ENCODE data around the gene PAWR.

GRCh38 chr12:79678306-79678705 lies 12.5 kb downstream of the PAWR start:
- TF ChIP-seq ZNF331 (CRISPR knock-in tag; IDR thresholded peaks at IDR 0.05; ENCODE audit: low read depth) (no peak), CTCF (conservative IDR thresholded peaks at IDR 0.05; ENCODE audit: low read depth in 2 of 2) (no peak), JUNB (IDR thresholded peaks at IDR 0.05; ENCODE audit: unreplicated experiment) (no peak), POLR2AphosphoS5 (IDR thresholded peaks at IDR 0.05; ENCODE audit: low read depth) (no peak), EZH2 (IDR thresholded peaks at IDR 0.05; ENCODE audit: low read depth, unreplicated experiment) (no peak), CREB1 (CRISPR knock-in tag; IDR thresholded peaks at IDR 0.05; ENCODE audit: low read depth) (no peak)
- TF ChIP-seq, protein P1, sequence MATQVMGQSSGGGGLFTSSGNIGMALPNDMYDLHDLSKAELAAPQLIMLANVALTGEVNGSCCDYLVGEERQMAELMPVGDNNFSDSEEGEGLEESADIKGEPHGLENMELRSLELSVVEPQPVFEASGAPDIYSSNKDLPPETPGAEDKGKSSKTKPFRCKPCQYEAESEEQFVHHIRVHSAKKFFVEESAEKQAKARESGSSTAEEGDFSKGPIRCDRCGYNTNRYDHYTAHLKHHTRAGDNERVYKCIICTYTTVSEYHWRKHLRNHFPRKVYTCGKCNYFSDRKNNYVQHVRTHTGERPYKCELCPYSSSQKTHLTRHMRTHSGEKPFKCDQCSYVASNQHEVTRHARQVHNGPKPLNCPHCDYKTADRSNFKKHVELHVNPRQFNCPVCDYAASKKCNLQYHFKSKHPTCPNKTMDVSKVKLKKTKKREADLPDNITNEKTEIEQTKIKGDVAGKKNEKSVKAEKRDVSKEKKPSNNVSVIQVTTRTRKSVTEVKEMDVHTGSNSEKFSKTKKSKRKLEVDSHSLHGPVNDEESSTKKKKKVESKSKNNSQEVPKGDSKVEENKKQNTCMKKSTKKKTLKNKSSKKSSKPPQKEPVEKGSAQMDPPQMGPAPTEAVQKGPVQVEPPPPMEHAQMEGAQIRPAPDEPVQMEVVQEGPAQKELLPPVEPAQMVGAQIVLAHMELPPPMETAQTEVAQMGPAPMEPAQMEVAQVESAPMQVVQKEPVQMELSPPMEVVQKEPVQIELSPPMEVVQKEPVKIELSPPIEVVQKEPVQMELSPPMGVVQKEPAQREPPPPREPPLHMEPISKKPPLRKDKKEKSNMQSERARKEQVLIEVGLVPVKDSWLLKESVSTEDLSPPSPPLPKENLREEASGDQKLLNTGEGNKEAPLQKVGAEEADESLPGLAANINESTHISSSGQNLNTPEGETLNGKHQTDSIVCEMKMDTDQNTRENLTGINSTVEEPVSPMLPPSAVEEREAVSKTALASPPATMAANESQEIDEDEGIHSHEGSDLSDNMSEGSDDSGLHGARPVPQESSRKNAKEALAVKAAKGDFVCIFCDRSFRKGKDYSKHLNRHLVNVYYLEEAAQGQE (IDR thresholded peaks at IDR 0.05; ENCODE audit: unreplicated experiment), result no peak
